Measurements from ENCODE around the gene HFM1. TPM values are rescaled to one million over a fixed set of nuclear protein-coding genes. Genes with fewer than 3 reads are reported as not detected.

HFM1 gene
- total and polyA plus RNA-seq, 10 of the 15 experiments (the other 5 are each of a cell fraction or from before 2014, with no cell fraction given), result not detected

DNA sequence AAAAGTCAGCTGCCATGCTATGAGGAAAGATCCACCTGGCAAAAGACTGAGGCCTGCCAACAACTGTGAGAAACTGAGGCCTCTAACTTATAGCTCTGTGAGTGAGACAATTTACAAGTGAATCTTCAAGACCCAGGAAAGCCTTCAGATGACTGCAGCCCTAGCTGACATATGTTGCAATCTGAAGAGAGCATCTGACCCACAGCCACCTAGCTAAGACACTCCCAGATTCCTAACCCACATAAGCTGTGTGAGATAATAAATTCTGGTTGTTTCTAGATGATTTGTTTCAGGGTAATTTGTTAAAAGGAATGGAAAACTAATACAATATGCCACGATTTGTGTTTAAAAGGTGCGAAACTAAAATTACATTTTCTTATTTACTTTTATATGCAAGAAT lies 55.1 kb downstream of the HFM1 start:
- no peaks in the 10 kb centered on the region for H3K27me3 ChIP-seq (replicated peaks in 1 of 2; ENCODE audit: control insufficient read depth in 2 of 2, insufficient read depth in 2 of 2, low read length in 1 of 2)
- H3K4me2 ChIP-seq (ENCODE audit: control insufficient read depth, insufficient read depth), result no peak overlapping the region
- no peak for FAIRE-seq
- H3K27ac ChIP-seq (ENCODE audit: control insufficient read depth, insufficient read depth), result no peak overlapping the region
- no peak for ATAC-seq
- H3K9ac ChIP-seq (ENCODE audit: control insufficient read depth, insufficient read depth, low read length), result no peak overlapping the region
- H3K36me3 ChIP-seq (ENCODE audit: control insufficient read depth in 2 of 2, insufficient read depth in 2 of 2, low read length in 1 of 2), result no peaks in the 10 kb centered on the region
- no peaks in the 10 kb centered on the region for H3K4me1 ChIP-seq (ENCODE audit: control insufficient read depth, insufficient read depth, low read length)
- H4K20me1 ChIP-seq (ENCODE audit: control insufficient read depth, insufficient read depth), result no peaks in the 10 kb centered on the region
- CTCF ChIA-PET, result no interaction called here
- intact Hi-C loops (cut with micrococcal nuclease; ENCODE audit: unreplicated experiment), result no loop called here
- DNase-seq (ENCODE audit: low read depth, low spot score), result no peak
- in situ Hi-C loops (cut with MboI), result no loop called here
- SMC1A ChIA-PET (ENCODE audit: uncharacterized antibody, unreplicated experiment), result no interaction called here
- H2AFZ ChIP-seq (ENCODE audit: control insufficient read depth, low read depth, low read length), result no peak overlapping the region
- POLR2A ChIA-PET, result no interaction called here
- no peaks in the 10 kb centered on the region for H3K79me2 ChIP-seq (ENCODE audit: control insufficient read depth, insufficient read depth, low read length)
- BruUV-seq (replicated peaks), result no TSS peak
- no peaks in the 10 kb centered on the region for H3K9me3 ChIP-seq (replicated peaks; ENCODE audit: control insufficient read depth, insufficient read depth, low read length)
- no peak overlapping the region for H3K4me3 ChIP-seq
- RAD21 ChIA-PET (ENCODE audit: unreplicated experiment), result no interaction called here
- TF ChIP-seq CBFB (IDR thresholded peaks at IDR 0.05; ENCODE audit: low read depth) (no peak), NR2F1 (conservative IDR thresholded peaks at IDR 0.05) (no peak), TCF3 (IDR thresholded peaks at IDR 0.05; ENCODE audit: borderline replicate concordance, insufficient read depth, low read depth, low read length) (no peak), MEF2B (IDR thresholded peaks at IDR 0.05; ENCODE audit: partially characterized antibody, poor library complexity, severe bottlenecking) (no peak), TCF7 (IDR thresholded peaks at IDR 0.05; ENCODE audit: borderline replicate concordance) (no peak), FOXK2 (IDR thresholded peaks at IDR 0.05) (no peak)
- TF ChIP-seq, protein P1, sequence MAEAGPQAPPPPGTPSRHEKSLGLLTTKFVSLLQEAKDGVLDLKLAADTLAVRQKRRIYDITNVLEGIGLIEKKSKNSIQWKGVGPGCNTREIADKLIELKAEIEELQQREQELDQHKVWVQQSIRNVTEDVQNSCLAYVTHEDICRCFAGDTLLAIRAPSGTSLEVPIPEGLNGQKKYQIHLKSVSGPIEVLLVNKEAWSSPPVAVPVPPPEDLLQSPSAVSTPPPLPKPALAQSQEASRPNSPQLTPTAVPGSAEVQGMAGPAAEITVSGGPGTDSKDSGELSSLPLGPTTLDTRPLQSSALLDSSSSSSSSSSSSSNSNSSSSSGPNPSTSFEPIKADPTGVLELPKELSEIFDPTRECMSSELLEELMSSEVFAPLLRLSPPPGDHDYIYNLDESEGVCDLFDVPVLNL (IDR thresholded peaks at IDR 0.05; ENCODE audit: low read depth, low read length), result no peak
- 49% methylated on average over 2 of the region's 2 CpGs for WGBS (ENCODE audit: insufficient coverage, insufficient replicate concordance, low lambda C conversion rate, missing lambda C conversion rate)

DNA sequence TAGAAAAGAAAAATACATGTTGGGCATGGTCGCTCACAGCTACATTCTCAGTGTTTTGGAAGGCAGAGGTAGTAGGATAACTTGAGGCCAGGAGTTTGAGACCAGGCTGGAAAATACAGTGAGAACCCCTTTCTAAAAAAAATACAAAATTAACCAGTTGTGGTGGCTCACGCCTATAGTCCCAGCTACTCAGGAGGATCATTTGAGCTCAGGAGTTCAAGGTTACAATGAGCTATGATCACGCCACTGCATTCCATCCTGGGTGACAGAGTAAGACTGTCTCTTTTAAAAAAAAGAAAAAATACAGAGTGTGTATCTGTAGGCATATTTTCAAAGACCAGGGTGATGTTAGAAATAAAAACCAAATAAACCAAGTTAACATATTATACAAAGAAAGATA lies 57.8 kb downstream of the HFM1 start:
- intact Hi-C loops (cut with micrococcal nuclease; ENCODE audit: unreplicated experiment) (no loop called here), in situ Hi-C loops (cut with MboI) (no loop called here)
- no peaks in the 10 kb centered on the region for H3K9me3 ChIP-seq (replicated peaks; ENCODE audit: control insufficient read depth, insufficient read depth, low read length)
- no peak overlapping the region for H3K9ac ChIP-seq (ENCODE audit: control insufficient read depth, insufficient read depth, low read length)
- H3K4me1 ChIP-seq (ENCODE audit: control insufficient read depth, insufficient read depth, low read length), result no peaks in the 10 kb centered on the region
- CTCF ChIA-PET, result no interaction called here
- BruUV-seq (replicated peaks), result no TSS peak
- no peaks in the 10 kb centered on the region for H3K79me2 ChIP-seq (ENCODE audit: control insufficient read depth, insufficient read depth, low read length)
- SMC1A ChIA-PET (ENCODE audit: uncharacterized antibody, unreplicated experiment), result no interaction called here
- H2AFZ ChIP-seq (ENCODE audit: control insufficient read depth, low read depth, low read length), result no peak overlapping the region
- RAD21 ChIA-PET (ENCODE audit: unreplicated experiment), result no interaction called here
- POLR2A ChIA-PET, result no interaction called here
- no peaks in the 10 kb centered on the region for H4K20me1 ChIP-seq (ENCODE audit: control insufficient read depth, insufficient read depth)
- no peak overlapping the region for H3K4me3 ChIP-seq
- DNase-seq (ENCODE audit: low read depth, low spot score), result no peak
- H3K4me2 ChIP-seq (ENCODE audit: control insufficient read depth, insufficient read depth), result no peak overlapping the region
- no peak for TF ChIP-seq ZNF217 (IDR thresholded peaks at IDR 0.05)
- TF ChIP-seq, protein P2, sequence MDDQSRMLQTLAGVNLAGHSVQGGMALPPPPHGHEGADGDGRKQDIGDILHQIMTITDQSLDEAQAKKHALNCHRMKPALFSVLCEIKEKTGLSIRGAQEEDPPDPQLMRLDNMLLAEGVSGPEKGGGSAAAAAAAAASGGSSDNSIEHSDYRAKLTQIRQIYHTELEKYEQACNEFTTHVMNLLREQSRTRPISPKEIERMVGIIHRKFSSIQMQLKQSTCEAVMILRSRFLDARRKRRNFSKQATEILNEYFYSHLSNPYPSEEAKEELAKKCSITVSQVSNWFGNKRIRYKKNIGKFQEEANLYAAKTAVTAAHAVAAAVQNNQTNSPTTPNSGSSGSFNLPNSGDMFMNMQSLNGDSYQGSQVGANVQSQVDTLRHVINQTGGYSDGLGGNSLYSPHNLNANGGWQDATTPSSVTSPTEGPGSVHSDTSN (IDR thresholded peaks at IDR 0.05; ENCODE audit: insufficient replicate concordance, low read depth, low read length), result no peak
- TF ChIP-seq CREB1 (IDR thresholded peaks at IDR 0.05; ENCODE audit: low read depth), result no peak
- no peaks in the 10 kb centered on the region for H3K27me3 ChIP-seq (replicated peaks in 1 of 2; ENCODE audit: control insufficient read depth in 2 of 2, insufficient read depth in 2 of 2, low read length in 1 of 2)
- no peak overlapping the region for H3K27ac ChIP-seq (ENCODE audit: control insufficient read depth, insufficient read depth)
- WGBS (ENCODE audit: insufficient coverage, insufficient replicate concordance, low lambda C conversion rate, missing lambda C conversion rate), result 14% methylated on average over 3 of the region's 3 CpGs
- no peaks in the 10 kb centered on the region for H3K36me3 ChIP-seq (ENCODE audit: control insufficient read depth in 2 of 2, insufficient read depth in 2 of 2, low read length in 1 of 2)
- ATAC-seq, result no peak
- no peak for FAIRE-seq

Data from GM12878 (cell line).